Measurements from ENCODE around the gene PCK2.

GRCh38 chr14:24130380-24130716, 36.2 kb downstream of the PCK2 start, which contains the start of gene FITM1:
- TF ChIP-seq ZNF274 (IDR thresholded peaks at IDR 0.05; ENCODE audit: low read depth, low read length) = no peak
- no peak for TF ChIP-seq SUZ12 (IDR thresholded peaks at IDR 0.05; ENCODE audit: extremely low read depth, insufficient read depth, insufficient read length)
- TF ChIP-seq YY1 (IDR thresholded peaks at IDR 0.05; ENCODE audit: insufficient read depth, insufficient read length) = no peak

Data from NT2/D1 (cell line).